Endothelial cell of umbilical vein (primary cell): ENCODE measurements around the gene SYNM. TPM values are rescaled to one million over a fixed set of nuclear protein-coding genes. Genes with fewer than 3 reads are reported as not detected.

Source experiments
- BruUV-seq: library from RNA; stranded (reverse); fragments of 400-500 nt; replicated peaks from 2 replicates; lab custom pipeline; 2021; lab: Mats Ljungman, UMichigan
- CTCF ChIA-PET: fragments of 300-600, 350-600 bp; sonication (Branson Sonifier 250); formaldehyde crosslinking; loops from one replicate; lab custom pipeline; 2021; ENCODE audit warnings: antibody characterized with exemption, inconsistent platforms; lab: Charles Lee
- POLR2A ChIA-PET: fragments of 300-600, 350-600 bp; sonication (Branson Sonifier 250); formaldehyde crosslinking; loops from one replicate; lab custom pipeline; 2021; ENCODE audit warnings: antibody characterized with exemption, inconsistent platforms; lab: Charles Lee
- DNase-seq: peaks from one replicate; pipeline ENCODE4 v3.0.0-alpha.2; 2011; ENCODE audit warnings: low read depth, low spot score
- FAIRE-seq: peaks from 2 replicates; lab custom pipeline; 2011; peaks lifted over from hg19 to GRCh38; lab: Jason Lieb, UNC
- H2AFZ ChIP-seq: 2 replicates; pipeline ENCODE4 v1.6.0; 2012; ENCODE audit warnings: low read depth, low read length, control low read depth, inconsistent platforms
- H3K27ac ChIP-seq: 2 replicates; pipeline ENCODE4 v1.5.1; 2011; ENCODE audit warnings: low read depth, mild to moderate bottlenecking, control low read depth, low read length, moderate library complexity; ENCODE audit not compliant: insufficient read depth
- H3K27me3 ChIP-seq, 2 experiments: 2 replicates each; pipeline versions ENCODE4 v1.6.0 to v1.6.1; 2011; ENCODE audit warnings: low read length in 2 of 2, mixed read lengths in 1 of 2; ENCODE audit not compliant: control insufficient read depth in 2 of 2, insufficient read depth in 2 of 2
- H3K36me3 ChIP-seq, 2 experiments: 2 replicates in 1 of 2; 3 replicates in 1 of 2; pipeline ENCODE4 v1.5.1; 2011; ENCODE audit warnings: low read length in 2 of 2, mild to moderate bottlenecking in 1 of 2, moderate library complexity in 1 of 2; ENCODE audit not compliant: control insufficient read depth in 2 of 2, insufficient read depth in 2 of 2; ENCODE audit errors: extremely low read depth in 1 of 2
- H3K4me1 ChIP-seq: 3 replicates; pipeline ENCODE4 v1.5.1; 2011; ENCODE audit warnings: mild to moderate bottlenecking, low read length; ENCODE audit not compliant: control insufficient read depth, insufficient read depth; ENCODE audit errors: extremely low read depth
- H3K4me2 ChIP-seq: 2 replicates; pipeline ENCODE4 v1.6.1; 2011; ENCODE audit warnings: low read length, control low read depth, mixed read lengths; ENCODE audit not compliant: insufficient read depth
- H3K4me3 ChIP-seq, 3 experiments: fragments of 200-600 bp in 1 of 3; sonication (generic), shearing (Covaris generic) in 1 of 3; replicated peaks in 1 of 3; 2 replicates each; pipeline ENCODE4 v1.5.1; 2011 to 2016; ENCODE audit warnings: control low read depth in 3 of 3, low read length in 3 of 3, mild to moderate bottlenecking in 2 of 3, inconsistent platforms in 1 of 3, low read depth in 1 of 3, moderate library complexity in 1 of 3; ENCODE audit not compliant: insufficient read depth in 1 of 3
- H3K79me2 ChIP-seq: 2 replicates; pipeline ENCODE4 v1.6.0; 2012; ENCODE audit warnings: low read length, inconsistent platforms; ENCODE audit not compliant: control insufficient read depth, insufficient read depth
- H3K9ac ChIP-seq: replicated peaks from 2 replicates; pipeline ENCODE3; 2011; ENCODE audit warnings: low read length, control low read depth; ENCODE audit not compliant: insufficient read depth; ENCODE audit errors: extremely low read depth
- H3K9me1 ChIP-seq: replicated peaks from 3 replicates; pipeline ENCODE4 v1.6.0; 2011; ENCODE audit warnings: mild to moderate bottlenecking, low read length; ENCODE audit not compliant: control insufficient read depth, insufficient read depth; ENCODE audit errors: extremely low read depth
- H3K9me3 ChIP-seq: replicated peaks from 2 replicates; pipeline ENCODE4 v1.5.1; 2012; ENCODE audit warnings: low read length, inconsistent platforms; ENCODE audit not compliant: control insufficient read depth, insufficient read depth
- H4K20me1 ChIP-seq: replicated peaks from 2 replicates; pipeline ENCODE3; 2011; ENCODE audit warnings: mild to moderate bottlenecking, low read length; ENCODE audit not compliant: control insufficient read depth, insufficient read depth; ENCODE audit errors: extremely low read depth
- CTCF ChIP-seq, 2 donors: IDR thresholded peaks; 1 replicate in 1 of 2; 2 replicates in 1 of 2; pipeline ENCODE4 v1.5.1; 2011; ENCODE audit warnings: low read length in 2 of 2, mild to moderate bottlenecking in 2 of 2, moderate library complexity in 2 of 2, control low read depth in 1 of 2, inconsistent platforms in 1 of 2, low read depth in 1 of 2; ENCODE audit not compliant: insufficient read depth in 1 of 2; ENCODE audit errors: extremely low read depth in 1 of 2
- EZH2 ChIP-seq: IDR thresholded peaks from 2 replicates; pipeline ENCODE4 v1.6.1; 2012; ENCODE audit warnings: borderline replicate concordance, low read depth, mild to moderate bottlenecking, moderate library complexity, low read length, inconsistent platforms; ENCODE audit not compliant: severe bottlenecking
- FOS ChIP-seq: IDR thresholded peaks from 2 replicates; pipeline ENCODE4 v1.6.1; 2011; ENCODE audit warnings: mild to moderate bottlenecking, low read length, moderate library complexity, borderline replicate concordance; ENCODE audit not compliant: insufficient read depth
- GATA2 ChIP-seq: IDR thresholded peaks from 2 replicates; pipeline ENCODE4 v1.7.0; 2011; ENCODE audit warnings: low read depth, mild to moderate bottlenecking, moderate library complexity, mixed read lengths, low read length; ENCODE audit not compliant: insufficient read length, insufficient read depth
- JUN ChIP-seq: IDR thresholded peaks from 2 replicates; pipeline ENCODE4 v1.6.1; 2011; ENCODE audit warnings: borderline replicate concordance, low read depth; ENCODE audit not compliant: insufficient read length, insufficient read depth
- MAX ChIP-seq: IDR thresholded peaks from 2 replicates; pipeline ENCODE4 v1.6.1; 2011; ENCODE audit not compliant: insufficient read depth, insufficient read length
- MYC ChIP-seq: IDR thresholded peaks from one replicate; pipeline ENCODE4 v1.6.1; 2011; ENCODE audit warnings: mild to moderate bottlenecking, low read depth, low read length
- POLR2A ChIP-seq: IDR thresholded peaks from 2 replicates; pipeline ENCODE4 v1.6.1; 2012; ENCODE audit warnings: low read depth, mild to moderate bottlenecking, control low read depth, low read length
- POLR2AphosphoS5 ChIP-seq: IDR thresholded peaks from 2 replicates; pipeline ENCODE4 v1.6.1; 2012; ENCODE audit warnings: low read depth, mild to moderate bottlenecking, control low read depth, low read length, moderate library complexity; ENCODE audit not compliant: insufficient read depth
- dilution Hi-C: fragments of 300-500 bp; cut with MboI; formaldehyde crosslinking; loops from one replicate; pipeline ENCODE4 v1.15.0; 2019; ENCODE audit warnings: low sequenced_read_pairs; ENCODE audit not compliant: extremely low pct_ligation_motif_present
- intact Hi-C: fragments of 100-400 bp; cut with micrococcal nuclease; formaldehyde crosslinking; loops from one replicate; pipeline ENCODE4 v1.10.0; 2022
- polyA plus RNA-seq, 4 experiments: library from polyadenylated mRNA; depleted of rRNA in 3 of 4; stranded (reverse) in 3 of 4; unstranded in 1 of 4; fragments of >200 nt; gene quantifications; 2 replicates each; pipeline versions ENCODE4 v1.2.1 to v1.2.3, GENCODE V29; 2011 to 2012; ENCODE audit warnings: missing spikeins in 1 of 4
- total RNA-seq: library from RNA; stranded (reverse); gene quantifications from 2 replicates; pipeline ENCODE4 v1.2.3, GENCODE V29; 2021

Gene SYNM
- total and polyA plus RNA-seq, 2 donors (not counting 3 experiments of a cell fraction or from before 2014, with no cell fraction given), result 3.7 to 10.2 TPM

GRCh38 chr15:99071091-99071680 lies 33.7 kb upstream of the SYNM start:
- Histone ChIP-seq H3K4me1 (no peaks in the 10 kb centered on the region), H3K79me2 (no peaks in the 10 kb centered on the region), H3K9ac (no peak overlapping the region), H2AFZ (no peak overlapping the region), H3K4me2 (no peak overlapping the region), H3K4me3 (no peak overlapping the region), H3K27ac (no peak overlapping the region), H4K20me1 (no peaks in the 10 kb centered on the region), H3K36me3 (no peaks in the 10 kb centered on the region), H3K9me3 (no peaks in the 10 kb centered on the region), H3K9me1 (no peaks in the 10 kb centered on the region), H3K27me3 (peaks cover 0 to 1% of the 10 kb centered on the region in 2 experiments)
- intact Hi-C loops (no loop called here), dilution Hi-C loops (no loop called here)
- ChIA-PET CTCF (interaction anchor here (0.6 to 6.8 kb wide), 5 partner anchors 9 to 628 kb away, joined by 3 to 170 read pairs (median 9); no protein-coding TSS in a partner anchor), POLR2A (no interaction called here)
- TF ChIP-seq MAX (no peak), POLR2A (no peak), MYC (no peak), GATA2 (no peak), EZH2 (no peak), JUN (no peak), POLR2AphosphoS5 (no peak), CTCF (IDR thresholded peaks at IDR 0.05; ENCODE audit: extremely low read depth in 1 of 2, insufficient read depth in 1 of 2, low read depth in 1 of 2, low read length in 2 of 2) (no peak), FOS (no peak)
- DNase-seq (no peak), FAIRE-seq (no peak)
- BruUV-seq, result no TSS peak
